ENCODE measurements around the gene DARS2.

Gene DARS2

GRCh38 chr1:173888749-173889148 lies 64.3 kb downstream of the DARS2 start:
- TF ChIP-seq TAF1 (IDR thresholded peaks at IDR 0.05; ENCODE audit: borderline replicate concordance, insufficient read depth, low read length) (no peak), POLR2AphosphoS5 (IDR thresholded peaks at IDR 0.05; ENCODE audit: low read depth, low read length) (no peak), REST (IDR thresholded peaks at IDR 0.05; ENCODE audit: insufficient read depth in 1 of 2, low read depth in 2 of 2, low read length in 2 of 2) (no peak), FOXP2 (optimal IDR thresholded peaks at IDR 0.05; ENCODE audit: borderline replicate concordance, extremely low read depth, extremely low read length, insufficient read depth) (no peak), SIN3A (IDR thresholded peaks at IDR 0.05; ENCODE audit: borderline replicate concordance, insufficient read depth, low read length) (no peak)

- no peak for TF ChIP-seq SIN3A (IDR thresholded peaks at IDR 0.05; ENCODE audit: borderline replicate concordance, insufficient read depth, low read length)
- no peak for TF ChIP-seq REST (IDR thresholded peaks at IDR 0.05; ENCODE audit: insufficient read depth in 1 of 2, low read depth in 2 of 2, low read length in 2 of 2)
- no peak for TF ChIP-seq TAF1 (IDR thresholded peaks at IDR 0.05; ENCODE audit: borderline replicate concordance, insufficient read depth, low read length)
- TF ChIP-seq FOXP2 (optimal IDR thresholded peaks at IDR 0.05; ENCODE audit: borderline replicate concordance, extremely low read depth, extremely low read length, insufficient read depth), result no peak
- TF ChIP-seq POLR2AphosphoS5 (IDR thresholded peaks at IDR 0.05; ENCODE audit: low read depth, low read length), result no peak
These were observed 65.4 kb downstream of the DARS2 start for GRCh38 chr1:173889885-173890284.

GRCh38 chr1:173893611-173894010 lies 69.1 kb downstream of the DARS2 start:
- no peak for TF ChIP-seq POLR2AphosphoS5 (IDR thresholded peaks at IDR 0.05; ENCODE audit: low read depth, low read length)
- no peak for TF ChIP-seq TAF1 (IDR thresholded peaks at IDR 0.05; ENCODE audit: borderline replicate concordance, insufficient read depth, low read length)
- no peak for TF ChIP-seq FOXP2 (optimal IDR thresholded peaks at IDR 0.05; ENCODE audit: borderline replicate concordance, extremely low read depth, extremely low read length, insufficient read depth)
- no peak for TF ChIP-seq REST (IDR thresholded peaks at IDR 0.05; ENCODE audit: insufficient read depth in 1 of 2, low read depth in 2 of 2, low read length in 2 of 2)
- TF ChIP-seq SIN3A (IDR thresholded peaks at IDR 0.05; ENCODE audit: borderline replicate concordance, insufficient read depth, low read length), result no peak

GRCh38 chr1:173894189-173894588 lies 69.7 kb downstream of the DARS2 start:
- no peak for TF ChIP-seq TAF1 (IDR thresholded peaks at IDR 0.05; ENCODE audit: borderline replicate concordance, insufficient read depth, low read length)
- TF ChIP-seq FOXP2 (optimal IDR thresholded peaks at IDR 0.05; ENCODE audit: borderline replicate concordance, extremely low read depth, extremely low read length, insufficient read depth), result no peak
- no peak for TF ChIP-seq POLR2AphosphoS5 (IDR thresholded peaks at IDR 0.05; ENCODE audit: low read depth, low read length)
- TF ChIP-seq SIN3A (IDR thresholded peaks at IDR 0.05; ENCODE audit: borderline replicate concordance, insufficient read depth, low read length), result no peak
- no peak for TF ChIP-seq REST (IDR thresholded peaks at IDR 0.05; ENCODE audit: insufficient read depth in 1 of 2, low read depth in 2 of 2, low read length in 2 of 2)

- TF ChIP-seq REST (IDR thresholded peaks at IDR 0.05; ENCODE audit: insufficient read depth in 1 of 2, low read depth in 2 of 2, low read length in 2 of 2), result no peak
These were observed 76.0 kb downstream of the DARS2 start for GRCh38 chr1:173900427-173900826.
